ENCODE measurements around the gene HILPDA.
"Not testable (repeated sequence)": the region's sequence is repeated elsewhere in the genome, so short reads cannot be mapped to it uniquely, and the experiment has no call there.

DNA sequence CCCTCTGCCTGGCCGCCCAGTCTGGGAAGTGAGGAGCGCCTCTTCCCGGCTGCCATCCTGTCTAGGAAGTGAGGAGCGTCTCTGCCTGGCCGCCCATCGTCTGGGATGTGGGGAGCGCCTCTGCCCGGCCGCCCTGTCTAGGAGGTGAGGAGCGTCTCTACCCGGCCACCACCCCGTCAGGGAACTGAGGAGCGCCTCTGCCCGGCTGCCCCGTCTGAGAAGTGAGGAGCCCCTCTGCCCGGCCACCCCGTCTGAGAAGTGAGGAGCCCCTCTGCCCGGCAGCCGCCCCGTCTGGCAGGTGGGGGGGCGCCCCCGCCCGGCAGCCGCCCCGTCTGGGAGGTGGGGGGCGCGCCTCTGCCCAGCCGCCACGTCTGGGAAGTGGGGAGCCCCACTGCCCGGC lies 7.7 kb downstream of the HILPDA start:
- not testable (repeated sequence) for TF ChIP-seq EZH2 (IDR thresholded peaks at IDR 0.05; ENCODE audit: insufficient read depth, poor library complexity, severe bottlenecking); EZH2phosphoT487 (IDR thresholded peaks at IDR 0.05; ENCODE audit: insufficient read depth, low read depth)
